Tibial nerve (tissue), 4 donors: ENCODE measurements around the gene OLFML3. TPM values are rescaled to one million over a fixed set of nuclear protein-coding genes. Genes with fewer than 3 reads are reported as not detected.
"Not testable (repeated sequence)": the region's sequence is repeated elsewhere in the genome, so short reads cannot be mapped to it uniquely, and the experiment has no call there.

Experiments used
- DNase-seq, 2 donors: peaks; one replicate each; pipeline ENCODE4 v3.0.0-alpha.2; 2019; ENCODE audit warnings: low spot score in 2 of 2
- H3K27ac ChIP-seq, 4 donors: fragments of 200-600 bp; sonication (generic) in 3 of 4; one replicate each; pipeline ENCODE4 v1.5.1; 2017 to 2019; ENCODE audit warnings: mild to moderate bottlenecking in 1 of 4
- H3K27me3 ChIP-seq, 2 donors: fragments of 200-600 bp; sonication (generic) in 1 of 2; one replicate each; pipeline versions ENCODE4 v1.5.1 to v1.6.0; 2017 to 2019
- H3K36me3 ChIP-seq, 3 donors: fragments of 200-600 bp; sonication (generic); one replicate each; pipeline ENCODE4 v1.5.1; 2018 to 2019
- H3K4me1 ChIP-seq, 4 donors: fragments of 200-600 bp; sonication (generic) in 3 of 4; one replicate each; pipeline ENCODE4 v1.5.1; 2017 to 2019
- H3K4me3 ChIP-seq, 4 donors: fragments of 200-600 bp; sonication (generic) in 3 of 4; one replicate each; pipeline ENCODE4 v1.5.1; 2017 to 2019; ENCODE audit warnings: mild to moderate bottlenecking in 1 of 4, moderate library complexity in 1 of 4
- H3K9me3 ChIP-seq, 4 donors: fragments of 200-600 bp; sonication (generic) in 3 of 4; one replicate each; pipeline ENCODE4 v1.5.1; 2017 to 2019
- EP300 ChIP-seq, 2 donors: sonication (generic); formaldehyde crosslinking; IDR thresholded peaks; one replicate each; pipeline ENCODE4 v1.6.1; 2017; ENCODE audit warnings: antibody characterized with exemption in 2 of 2, mild to moderate bottlenecking in 1 of 2
- POLR2A ChIP-seq, 2 donors: fragments of 450-650 bp; IDR thresholded peaks; one replicate each; pipeline ENCODE4 v1.6.1; 2017; ENCODE audit warnings: antibody characterized with exemption in 2 of 2, mild to moderate bottlenecking in 2 of 2, moderate library complexity in 2 of 2
- whole genome bisulfite sequencing, 2 donors: methylation state at CpG; one replicate each; pipeline ENCODE4 v1.1.5; 2018; 5-methylcytosine and 5-hydroxymethylcytosine counted together
- total RNA-seq, 4 donors: library from RNA; depleted of rRNA; stranded (reverse); fragments of >200 nt; gene quantifications; one replicate each; pipeline ENCODE4 v1.1.0, GENCODE V29; 2016
- TF ChIP-seq, protein P1 (sequence below), 5 experiments: fragments of 200-600 bp in 3 of 5; fragments of 450-650 bp in 2 of 5; sonication (generic) in 3 of 5; IDR thresholded peaks; one replicate each; pipeline ENCODE4 v1.5.1; 2016 to 2019; ENCODE audit warnings: antibody characterized with exemption in 5 of 5, mild to moderate bottlenecking in 3 of 5, moderate library complexity in 2 of 5

Gene OLFML3
- total RNA-seq, 4 donors from 2014 or later = 19.2 to 168 (median 50.0) TPM

DNA sequence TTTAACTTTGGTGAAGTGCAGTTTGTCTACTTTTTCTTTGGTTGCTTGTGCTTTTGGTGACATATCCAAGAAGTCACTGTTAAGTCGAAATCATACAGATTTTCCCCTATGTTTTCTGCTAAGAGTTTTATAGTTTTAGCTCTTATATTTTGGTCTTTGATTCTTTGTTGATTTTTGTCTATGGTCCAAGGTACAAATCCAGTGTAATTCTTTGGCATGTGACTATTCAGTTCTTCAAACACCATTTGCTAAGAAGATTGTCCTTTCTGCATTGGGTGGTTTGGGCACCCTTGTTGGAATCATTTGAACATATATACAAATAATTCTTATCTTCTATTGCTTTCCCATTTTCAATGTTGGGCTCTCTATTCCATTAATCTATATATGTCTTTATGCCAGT is 33.9 kb upstream of the OLFML3 start:
- Histone ChIP-seq H3K27me3 (no peaks in the 10 kb centered on the region), H3K36me3 (peaks cover 0 to 49% (median 0%) of the 10 kb centered on the region in 3 donors), H3K4me3 (no peak overlapping the region), H3K4me1 (peaks cover 0 to 59% (median 22%) of the 10 kb centered on the region in 4 donors), H3K27ac (no peak overlapping the region), H3K9me3 (no peaks in the 10 kb centered on the region)
- 97 to 100% methylated on average over 1 of the region's 1 CpG for WGBS, 2 donors
- DNase-seq = no peak
- TF ChIP-seq, protein P1, sequence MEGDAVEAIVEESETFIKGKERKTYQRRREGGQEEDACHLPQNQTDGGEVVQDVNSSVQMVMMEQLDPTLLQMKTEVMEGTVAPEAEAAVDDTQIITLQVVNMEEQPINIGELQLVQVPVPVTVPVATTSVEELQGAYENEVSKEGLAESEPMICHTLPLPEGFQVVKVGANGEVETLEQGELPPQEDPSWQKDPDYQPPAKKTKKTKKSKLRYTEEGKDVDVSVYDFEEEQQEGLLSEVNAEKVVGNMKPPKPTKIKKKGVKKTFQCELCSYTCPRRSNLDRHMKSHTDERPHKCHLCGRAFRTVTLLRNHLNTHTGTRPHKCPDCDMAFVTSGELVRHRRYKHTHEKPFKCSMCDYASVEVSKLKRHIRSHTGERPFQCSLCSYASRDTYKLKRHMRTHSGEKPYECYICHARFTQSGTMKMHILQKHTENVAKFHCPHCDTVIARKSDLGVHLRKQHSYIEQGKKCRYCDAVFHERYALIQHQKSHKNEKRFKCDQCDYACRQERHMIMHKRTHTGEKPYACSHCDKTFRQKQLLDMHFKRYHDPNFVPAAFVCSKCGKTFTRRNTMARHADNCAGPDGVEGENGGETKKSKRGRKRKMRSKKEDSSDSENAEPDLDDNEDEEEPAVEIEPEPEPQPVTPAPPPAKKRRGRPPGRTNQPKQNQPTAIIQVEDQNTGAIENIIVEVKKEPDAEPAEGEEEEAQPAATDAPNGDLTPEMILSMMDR (IDR thresholded peaks at IDR 0.05) = no peak
- TF ChIP-seq POLR2A (IDR thresholded peaks at IDR 0.05) (no peak), EP300 (IDR thresholded peaks at IDR 0.05) (no peak)

DNA sequence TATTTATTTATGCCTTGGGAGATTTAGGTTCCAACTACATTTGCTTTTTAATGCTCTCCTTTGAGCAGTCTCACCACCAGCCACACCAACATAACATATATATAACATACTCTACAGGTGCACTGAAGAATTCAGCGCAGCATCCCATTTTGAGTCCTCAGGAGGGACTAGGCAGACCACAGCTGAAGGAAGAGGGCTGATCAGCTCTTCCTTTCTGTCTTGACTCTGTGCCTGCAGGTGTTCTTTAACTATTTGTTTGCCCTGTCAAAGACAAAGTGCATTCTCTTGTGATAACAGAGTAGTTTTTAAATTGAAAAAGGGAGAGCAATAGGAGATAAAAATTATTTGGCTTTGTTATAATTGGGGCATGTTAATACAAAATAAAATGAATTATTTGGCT is 33.2 kb upstream of the OLFML3 start:
- peaks cover 0 to 55% (median 22%) of the 10 kb centered on the region in 4 donors for H3K4me1 ChIP-seq
- H3K9me3 ChIP-seq = no peaks in the 10 kb centered on the region
- peaks cover 0 to 41% (median 0%) of the 10 kb centered on the region in 3 donors for H3K36me3 ChIP-seq
- H3K4me3 ChIP-seq = no peak overlapping the region
- TF ChIP-seq EP300 (IDR thresholded peaks at IDR 0.05) = no peak
- TF ChIP-seq, protein P1 (IDR thresholded peaks at IDR 0.05) = no peak
- TF ChIP-seq POLR2A (IDR thresholded peaks at IDR 0.05) = no peak
- H3K27ac ChIP-seq = no peak overlapping the region
- no peaks in the 10 kb centered on the region for H3K27me3 ChIP-seq
- WGBS, 2 donors = 77 to 80% methylated on average over 1 of the region's 1 CpG
- no peak for DNase-seq

DNA sequence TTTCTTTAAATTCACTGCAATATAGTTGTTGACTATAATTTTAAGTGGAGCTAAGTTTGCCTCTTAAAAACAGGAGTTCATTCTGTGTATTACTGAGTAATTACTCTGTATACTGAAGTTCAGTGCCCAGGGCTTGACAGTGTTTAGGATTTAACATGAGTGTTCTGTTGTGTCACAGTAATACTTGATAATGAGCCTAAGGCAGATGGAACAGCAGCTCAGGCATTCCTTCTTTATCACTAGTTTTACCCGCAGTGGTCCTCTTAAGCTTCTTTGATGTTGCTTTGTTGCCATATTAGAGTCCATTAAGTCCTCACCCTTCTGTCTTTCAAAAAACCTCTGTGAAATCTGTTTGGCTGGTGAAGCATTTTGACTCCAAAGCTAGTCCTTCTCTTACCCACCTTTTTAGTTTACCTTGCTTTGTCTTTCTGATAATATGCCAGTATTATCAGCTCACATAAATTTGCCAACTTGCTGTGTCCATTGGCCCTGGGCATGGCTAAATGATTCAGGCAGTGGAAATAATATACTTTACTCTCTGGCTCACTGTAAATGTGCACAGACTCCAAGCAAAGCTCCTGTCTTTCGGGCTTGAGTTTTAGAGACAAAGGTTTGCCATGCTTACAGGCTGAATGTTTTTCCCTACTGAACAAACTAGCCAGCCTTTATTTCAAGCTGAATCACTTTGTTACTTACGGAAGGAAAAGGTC is 32.4 kb upstream of the OLFML3 start:
- H3K9me3 ChIP-seq = no peaks in the 10 kb centered on the region
- no peak overlapping the region for H3K4me3 ChIP-seq
- no peak for DNase-seq
- peaks cover 0 to 55% (median 22%) of the 10 kb centered on the region in 4 donors for H3K4me1 ChIP-seq
- no peaks in the 10 kb centered on the region for H3K27me3 ChIP-seq
- WGBS, 2 donors = 40% methylated on average over 3 of the region's 3 CpGs
- H3K36me3 ChIP-seq = peaks cover 0 to 34% (median 0%) of the 10 kb centered on the region in 3 donors
- peak overlapping the region in 3 of 4 donors; percentile 9 to 64 (median 58) for H3K27ac ChIP-seq
- TF ChIP-seq, protein P1 (IDR thresholded peaks at IDR 0.05) = no peak
- TF ChIP-seq POLR2A (IDR thresholded peaks at IDR 0.05) (no peak), EP300 (IDR thresholded peaks at IDR 0.05) (no peak)

DNA sequence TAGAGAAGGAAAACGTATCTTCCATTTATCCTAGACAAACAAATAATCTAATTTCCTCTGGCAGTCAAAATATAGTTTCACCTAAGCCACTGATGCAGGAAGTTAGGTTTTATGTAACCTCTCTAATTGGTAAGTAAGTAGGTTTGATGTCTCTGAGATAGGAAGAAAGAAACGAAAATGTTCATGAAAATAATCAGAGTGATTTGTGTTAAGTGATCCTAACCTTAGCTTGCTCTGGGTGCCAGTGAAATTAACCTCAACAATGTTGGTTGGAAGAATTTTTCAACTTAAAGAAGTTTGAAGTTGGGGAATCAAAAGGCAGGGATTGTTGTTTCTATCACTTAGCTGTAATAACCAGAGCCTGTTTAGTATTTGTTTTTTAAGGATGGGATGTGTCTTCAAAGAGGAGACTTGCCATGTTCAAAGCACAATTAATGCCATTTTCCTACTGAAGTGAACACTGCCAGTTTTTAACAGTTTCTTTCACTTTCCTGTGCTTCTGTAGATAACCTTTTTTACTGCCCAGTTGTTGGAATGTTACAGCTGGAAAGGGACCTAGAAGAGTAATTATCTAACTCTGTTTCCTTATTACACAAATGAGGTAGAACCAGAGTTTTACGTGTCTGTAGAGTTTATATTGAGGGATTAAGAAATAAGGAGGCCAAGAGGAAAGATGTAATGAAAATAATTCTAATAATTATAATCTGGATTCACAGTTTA is 31.7 kb upstream of the OLFML3 start:
- Histone ChIP-seq H3K4me1 (peaks cover 0 to 60% (median 24%) of the 10 kb centered on the region in 4 donors), H3K9me3 (no peaks in the 10 kb centered on the region), H3K27me3 (no peaks in the 10 kb centered on the region), H3K27ac (peak overlapping the region in 3 of 4 donors; percentile 43 to 64 (median 58)), H3K36me3 (peaks cover 0 to 28% (median 0%) of the 10 kb centered on the region in 3 donors), H3K4me3 (no peak overlapping the region)
- WGBS, 2 donors = 19% methylated on average over 3 of the region's 3 CpGs
- TF ChIP-seq, protein P1 (IDR thresholded peaks at IDR 0.05) = no peak
- no peak for TF ChIP-seq POLR2A (IDR thresholded peaks at IDR 0.05)
- TF ChIP-seq EP300 (IDR thresholded peaks at IDR 0.05) = no peak
- no peak for DNase-seq

DNA sequence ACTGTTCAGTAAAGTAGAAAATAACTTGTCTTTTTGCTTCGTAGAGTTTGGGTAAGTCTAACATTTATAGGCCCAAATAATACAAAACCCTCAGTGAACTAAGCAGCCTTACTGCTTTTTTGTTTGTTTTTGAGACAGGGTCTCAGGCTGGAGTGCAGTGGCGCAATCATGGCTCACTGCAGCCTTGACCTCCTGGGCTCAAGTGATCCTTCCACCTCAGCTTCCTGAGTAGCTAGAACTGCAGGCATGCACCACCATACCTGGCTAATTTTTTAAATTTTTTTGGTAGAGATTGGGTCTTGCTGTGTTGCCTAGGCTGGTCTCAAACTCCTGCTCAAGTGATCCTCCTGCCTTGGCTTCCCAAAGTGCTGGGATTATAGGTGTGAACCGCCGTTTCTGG is 31.1 kb upstream of the OLFML3 start:
- H3K4me1 ChIP-seq = peaks cover 0 to 59% (median 25%) of the 10 kb centered on the region in 4 donors
- peaks cover 0 to 22% (median 0%) of the 10 kb centered on the region in 3 donors for H3K36me3 ChIP-seq
- H3K27ac ChIP-seq = peak overlapping the region in 2 of 4 donors; percentile 58 to 64
- H3K4me3 ChIP-seq, H3K9me3 ChIP-seq, H3K27me3 ChIP-seq, DNase-seq: not testable (repeated sequence)
- WGBS, 2 donors = 71 to 79% methylated on average over 4 of the region's 4 CpGs
